MM.1S (cell line): ENCODE results near the gene EML3.

ENCODE experiments used
- CTCF ChIP-seq: fragments of 300-600 bp; sonication (generic); IDR thresholded peaks from 2 replicates; pipeline ENCODE4 v1.5.1; 2016; ENCODE audit warnings: antibody characterized with exemption, low read length, mixed read lengths
- EZH2 ChIP-seq: fragments of 300-600 bp; sonication (generic); optimal IDR thresholded peaks from 2 replicates; pipeline ENCODE3; 2017; ENCODE audit warnings: low read depth, mild to moderate bottlenecking, antibody characterized with exemption, low read length, mixed read lengths
- EZH2phosphoT487 ChIP-seq: fragments of 300-600 bp; sonication (generic); IDR thresholded peaks from 2 replicates; pipeline ENCODE4 v1.6.1; 2018; ENCODE audit warnings: antibody characterized with exemption, low read length

- TF ChIP-seq CTCF (no peak), EZH2phosphoT487 (no peak), EZH2 (no peak)
These were observed 3.8 kb downstream of the EML3 start for GRCh38 chr11:62608776-62609175.
